ENCODE measurements around the gene ACAT1.

- TF ChIP-seq CTCF (IDR thresholded peaks at IDR 0.05 in 8 of 11, conservative IDR thresholded peaks at IDR 0.05 in 3 of 11) (no peak), POLR2A (IDR thresholded peaks at IDR 0.05) (no peak), POLR2AphosphoS5 (IDR thresholded peaks at IDR 0.05) (no peak)
These were observed 36.6 kb upstream of the ACAT1 start for GRCh38 chr11:108084811-108085210.
